ENCODE results near the gene FGD5. TPM values are rescaled to one million over a fixed set of nuclear protein-coding genes. Genes with fewer than 3 reads are reported as not detected.

Gene FGD5
- total RNA-seq, 4 donors from 2014 or later = 9.1 to 75.0 (median 16.1) TPM

DNA sequence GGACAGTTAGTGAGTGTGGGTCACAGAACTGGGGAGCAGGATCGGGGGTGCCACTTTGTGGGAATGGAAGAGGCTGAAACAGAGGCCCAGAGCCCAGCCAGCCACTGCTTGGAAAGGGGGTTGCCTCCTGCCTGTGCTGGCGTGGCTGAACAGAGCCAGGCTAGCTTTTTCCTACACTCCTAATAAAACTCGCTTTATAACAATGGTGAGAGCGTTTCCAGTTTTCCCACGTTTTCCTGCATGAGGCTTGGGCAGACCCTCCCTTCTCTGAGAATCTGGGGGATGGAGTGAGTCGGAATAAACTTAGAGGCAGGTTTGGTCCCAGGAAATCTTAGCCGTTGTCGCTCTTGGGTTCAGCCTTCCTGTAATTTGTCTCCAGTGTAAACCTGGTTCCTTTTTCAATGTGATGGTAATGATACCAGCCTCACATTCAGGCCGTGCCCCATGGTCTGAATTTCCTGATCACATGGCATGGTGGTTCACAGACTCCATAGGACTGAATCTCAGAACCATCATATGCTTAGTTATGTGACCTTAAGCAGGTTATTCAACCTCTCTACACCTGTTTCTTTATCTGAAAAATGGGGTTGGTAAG lies 6.5 kb upstream of the FGD5 start:
- DNase-seq (ENCODE audit: low spot score) (no peak), ATAC-seq (ENCODE audit: low FRiP score) (no peak)
- TF ChIP-seq, protein P1, sequence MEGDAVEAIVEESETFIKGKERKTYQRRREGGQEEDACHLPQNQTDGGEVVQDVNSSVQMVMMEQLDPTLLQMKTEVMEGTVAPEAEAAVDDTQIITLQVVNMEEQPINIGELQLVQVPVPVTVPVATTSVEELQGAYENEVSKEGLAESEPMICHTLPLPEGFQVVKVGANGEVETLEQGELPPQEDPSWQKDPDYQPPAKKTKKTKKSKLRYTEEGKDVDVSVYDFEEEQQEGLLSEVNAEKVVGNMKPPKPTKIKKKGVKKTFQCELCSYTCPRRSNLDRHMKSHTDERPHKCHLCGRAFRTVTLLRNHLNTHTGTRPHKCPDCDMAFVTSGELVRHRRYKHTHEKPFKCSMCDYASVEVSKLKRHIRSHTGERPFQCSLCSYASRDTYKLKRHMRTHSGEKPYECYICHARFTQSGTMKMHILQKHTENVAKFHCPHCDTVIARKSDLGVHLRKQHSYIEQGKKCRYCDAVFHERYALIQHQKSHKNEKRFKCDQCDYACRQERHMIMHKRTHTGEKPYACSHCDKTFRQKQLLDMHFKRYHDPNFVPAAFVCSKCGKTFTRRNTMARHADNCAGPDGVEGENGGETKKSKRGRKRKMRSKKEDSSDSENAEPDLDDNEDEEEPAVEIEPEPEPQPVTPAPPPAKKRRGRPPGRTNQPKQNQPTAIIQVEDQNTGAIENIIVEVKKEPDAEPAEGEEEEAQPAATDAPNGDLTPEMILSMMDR (IDR thresholded peaks at IDR 0.05) = no peak

DNA sequence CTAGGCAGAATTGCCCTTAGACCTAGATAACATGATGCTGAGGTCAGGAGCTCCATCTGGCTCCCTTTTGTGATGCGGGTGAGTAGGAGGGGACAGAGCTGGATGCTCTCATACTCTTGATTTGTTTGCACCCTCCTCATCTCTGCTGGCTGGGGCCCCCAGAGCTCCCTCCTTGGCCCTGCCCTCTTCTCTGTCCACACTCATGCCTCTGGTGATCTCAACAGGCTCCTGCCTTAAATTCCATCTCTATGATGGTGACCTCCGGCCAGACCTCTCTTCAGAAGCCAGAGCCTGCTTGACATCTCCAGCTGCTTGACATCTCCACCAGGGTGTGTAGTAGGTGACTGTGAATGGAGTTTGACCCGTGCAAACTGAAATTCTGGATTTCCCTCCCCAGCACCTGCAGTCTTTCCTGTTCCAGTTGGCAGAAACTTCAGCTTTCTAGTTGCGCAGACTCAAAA lies 4.3 kb upstream of the FGD5 start:
- DNase-seq (ENCODE audit: low spot score) = no peak
- no peak for ATAC-seq (ENCODE audit: low FRiP score)
- TF ChIP-seq, protein P1 (IDR thresholded peaks at IDR 0.05) = no peak

DNA sequence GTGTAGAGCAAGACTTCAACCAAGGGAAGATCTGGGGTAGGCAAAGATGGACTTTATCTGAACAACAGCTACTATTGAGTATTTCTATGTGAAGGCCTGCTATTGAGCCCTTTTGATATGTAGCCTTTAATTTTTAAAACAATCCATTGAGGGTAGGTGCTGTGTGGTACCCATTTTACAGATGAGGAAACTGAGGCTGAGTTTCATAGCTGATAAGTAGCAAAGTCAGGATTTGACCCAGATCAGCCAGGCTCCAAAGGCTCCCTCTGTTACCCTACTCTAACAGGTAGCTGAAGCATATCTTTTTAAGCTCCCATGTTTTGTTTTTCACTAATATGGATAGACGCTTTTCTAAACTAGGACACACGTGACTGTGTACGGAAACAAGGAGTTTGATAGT lies 2.4 kb upstream of the FGD5 start:
- DNase-seq (ENCODE audit: low spot score) = no peak
- no peak for ATAC-seq (ENCODE audit: low FRiP score)
- TF ChIP-seq, protein P1 (IDR thresholded peaks at IDR 0.05) = no peak

DNA sequence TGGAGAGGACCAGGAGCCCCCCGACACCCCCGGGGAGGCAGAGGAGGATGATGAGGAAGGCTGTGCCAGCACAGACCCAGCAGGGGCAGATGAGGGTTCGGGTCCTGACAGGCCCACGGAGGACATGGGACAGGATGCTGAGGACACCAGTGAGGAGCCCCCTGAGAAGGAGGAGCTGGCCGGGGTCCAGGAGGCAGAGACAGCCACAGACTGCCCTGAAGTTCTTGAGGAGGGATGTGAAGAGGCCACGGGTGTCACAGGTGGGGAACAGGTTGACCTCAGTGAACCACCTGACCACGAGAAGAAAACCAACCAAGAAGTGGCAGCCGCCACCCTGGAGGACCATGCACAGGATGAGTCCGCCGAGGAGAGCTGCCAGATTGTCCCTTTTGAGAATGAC lies 909 bp downstream of the FGD5 start:
- TF ChIP-seq, protein P1 (IDR thresholded peaks at IDR 0.05) = no peak
- DNase-seq (ENCODE audit: low spot score) = no peak
- no peak for ATAC-seq (ENCODE audit: low FRiP score)

DNA sequence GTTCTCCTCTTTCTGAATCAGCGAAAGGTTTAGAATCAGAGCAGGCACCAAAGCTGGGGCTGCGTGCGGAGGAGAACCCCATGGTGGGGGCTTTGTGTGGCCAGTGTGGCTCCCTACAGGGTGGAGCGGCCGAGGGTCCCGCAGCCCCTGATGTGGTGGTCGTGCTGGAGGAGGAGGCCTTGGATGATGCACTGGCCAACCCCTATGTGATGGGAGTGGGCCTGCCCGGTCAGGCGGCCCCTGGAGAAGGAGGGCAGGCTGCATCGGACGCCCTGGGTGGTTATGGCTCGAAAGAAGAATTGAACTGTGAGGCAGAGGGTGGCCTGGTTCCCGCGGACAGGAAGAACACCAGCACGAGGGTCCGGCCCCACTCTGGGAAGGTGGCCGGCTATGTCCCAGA lies 1.4 kb downstream of the FGD5 start:
- DNase-seq (ENCODE audit: low spot score) (no peak), ATAC-seq (ENCODE audit: low FRiP score) (no peak)
- TF ChIP-seq, protein P1 (IDR thresholded peaks at IDR 0.05) = no peak

DNA sequence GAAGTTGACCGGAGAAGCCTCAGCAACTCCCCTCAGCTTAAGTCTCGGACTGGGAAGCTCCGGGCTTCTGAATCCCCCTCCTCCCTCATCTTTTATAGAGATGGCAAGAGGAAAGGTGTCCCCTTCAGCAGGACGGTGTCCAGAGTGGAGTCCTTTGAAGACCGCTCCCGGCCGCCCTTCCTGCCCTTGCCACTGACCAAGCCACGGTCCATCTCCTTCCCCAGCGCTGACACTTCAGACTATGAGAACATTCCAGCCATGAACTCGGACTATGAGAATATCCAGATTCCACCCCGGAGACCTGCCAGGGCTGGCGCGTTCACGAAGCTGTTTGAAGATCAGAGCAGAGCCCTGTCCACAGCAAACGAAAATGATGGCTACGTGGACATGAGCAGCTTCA lies 2.4 kb downstream of the FGD5 start:
- TF ChIP-seq, protein P1 (IDR thresholded peaks at IDR 0.05) = no peak
- ATAC-seq (ENCODE audit: low FRiP score) (no peak), DNase-seq (ENCODE audit: low spot score) (no peak)

DNA sequence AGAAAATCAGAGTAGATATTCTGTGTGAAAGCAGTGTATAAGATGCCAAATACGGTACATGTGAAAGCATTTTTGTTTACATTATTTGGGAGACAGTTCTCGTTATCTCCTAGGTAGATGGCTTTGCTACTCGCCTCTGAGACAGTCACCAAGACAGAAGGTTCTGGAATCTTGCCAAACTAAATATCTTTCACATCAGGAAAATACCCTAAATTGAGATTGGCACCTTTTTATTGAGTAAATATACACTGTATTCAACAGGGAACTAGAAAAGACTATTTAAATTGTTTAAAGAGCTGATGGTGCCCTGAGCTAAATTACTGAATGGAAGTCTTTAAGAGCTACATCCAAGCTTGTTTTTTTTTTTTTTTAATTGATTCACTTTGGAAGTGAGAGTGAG lies 3.4 kb downstream of the FGD5 start:
- no peak for ATAC-seq (ENCODE audit: low FRiP score)
- no peak for DNase-seq (ENCODE audit: low spot score)
- TF ChIP-seq, protein P1 (IDR thresholded peaks at IDR 0.05) = no peak
